Choroid plexus epithelial cell (primary cell): ENCODE data around the gene SCO2.

Experiments used
- DNase-seq: peaks from one replicate; pipeline ENCODE4 v3.0.0-alpha.2; 2010; ENCODE audit warnings: low read depth
- H3K4me3 ChIP-seq: 2 replicates; pipeline ENCODE4 v1.5.1; 2011; ENCODE audit warnings: low read depth, mild to moderate bottlenecking, control low read depth, low read length, moderate library complexity
- CTCF ChIP-seq: conservative IDR thresholded peaks from 2 replicates; pipeline ENCODE4 v1.5.1; 2011; ENCODE audit warnings: low read depth, mild to moderate bottlenecking, control low read depth, inconsistent platforms, low read length, moderate library complexity

SCO2 gene

GRCh38 chr22:50502628-50503474 lies 22.5 kb downstream of the SCO2 start:
- DNase-seq = no peak
- no peak for TF ChIP-seq CTCF
- H3K4me3 ChIP-seq = no peak overlapping the region

GRCh38 chr22:50502096-50502495 lies 23.3 kb downstream of the SCO2 start:
- no peak for TF ChIP-seq CTCF
- no peak overlapping the region for H3K4me3 ChIP-seq
- no peak for DNase-seq

GRCh38 chr22:50500452-50500851 lies 24.9 kb downstream of the SCO2 start:
- H3K4me3 ChIP-seq = no peak overlapping the region
- no peak for TF ChIP-seq CTCF
- DNase-seq = no peak

- TF ChIP-seq CTCF = peak; percentile 90
- no peak overlapping the region for H3K4me3 ChIP-seq
- peak; percentile 74 for DNase-seq
These were observed 27.0 kb downstream of the SCO2 start for GRCh38 chr22:50498322-50498890.

DNA sequence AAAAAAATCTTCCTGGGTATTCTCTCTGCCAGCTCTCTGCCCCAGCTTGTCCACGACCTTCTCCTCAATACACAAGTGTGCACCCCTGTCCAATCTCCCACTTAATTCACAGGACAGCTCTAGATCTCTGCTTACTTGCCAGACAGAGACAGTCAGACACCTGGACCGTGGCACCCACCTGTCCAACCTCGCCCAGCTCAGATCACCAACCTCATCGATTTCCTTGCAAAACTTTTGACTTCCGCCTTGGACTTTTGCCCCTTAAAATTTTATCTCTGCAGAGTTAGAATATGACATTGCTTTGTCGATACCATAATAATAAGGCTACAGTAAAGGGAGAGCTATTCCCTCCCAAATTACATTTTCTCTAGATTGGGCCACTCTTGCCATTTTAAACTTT lies 28.3 kb downstream of the SCO2 start:
- TF ChIP-seq CTCF = no peak
- no peak for DNase-seq
- no peak overlapping the region for H3K4me3 ChIP-seq

- no peak for DNase-seq
- no peak overlapping the region for H3K4me3 ChIP-seq
- TF ChIP-seq CTCF = no peak
These were observed 34.7 kb downstream of the SCO2 start for GRCh38 chr22:50490531-50491308.
